Measurements from ENCODE around the gene ZNF664.
"Not testable (repeated sequence)": the region's sequence is repeated elsewhere in the genome, so short reads cannot be mapped to it uniquely, and the experiment has no call there.

Gene ZNF664

DNA sequence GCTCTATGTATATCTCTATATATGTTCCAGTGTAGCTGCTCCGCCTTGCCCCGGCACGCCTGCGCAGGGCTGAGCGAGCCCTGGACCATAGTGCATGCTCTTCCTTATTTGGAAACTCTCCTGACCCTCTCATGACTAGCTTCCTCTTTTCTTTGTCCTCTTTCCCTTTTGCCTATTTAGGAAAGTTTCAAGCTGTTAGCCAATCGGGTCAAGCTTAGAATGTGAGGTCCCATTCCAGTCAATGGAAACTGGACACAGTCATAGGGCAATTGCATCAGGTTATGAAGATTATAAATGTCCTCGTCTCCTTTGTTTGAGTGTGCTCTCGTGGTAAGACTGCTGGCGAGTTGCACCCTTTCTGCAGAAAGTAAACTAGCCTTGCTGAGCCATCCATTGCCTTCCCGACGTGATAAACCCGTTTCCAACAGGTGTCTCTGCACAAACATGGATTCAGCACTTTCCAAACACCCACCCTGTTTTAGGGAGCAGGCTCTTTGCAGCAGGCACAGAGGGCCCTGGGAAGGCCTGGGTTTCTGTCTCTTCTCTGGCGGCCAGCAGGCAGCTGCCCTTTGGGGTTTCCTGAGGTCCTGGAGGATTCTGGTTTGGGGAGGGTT, 31.3 kb upstream of the ZNF664 start:
- H3K4me1 ChIP-seq (ENCODE audit: control insufficient read depth, insufficient read depth, low read length): no peaks in the 10 kb centered on the region; the same call in 1 of the 2 replicates
- DNase-seq (ENCODE audit: low read depth, low spot score): no peak
- H3K27me3 ChIP-seq (ENCODE audit: control insufficient read depth, insufficient read depth, low read length): no peaks in the 10 kb centered on the region
- WGBS (ENCODE audit: insufficient coverage, insufficient read length): no CpG with 5 or more reads among the region's 13 CpGs
- no peaks in the 10 kb centered on the region for H3K9me3 ChIP-seq (ENCODE audit: control insufficient read depth, insufficient read depth, low read length)
- no peak overlapping the region for H3K4me3 ChIP-seq (ENCODE audit: low read length)
- no peak overlapping the region for H3K27ac ChIP-seq (ENCODE audit: low read length)
- no peaks in the 10 kb centered on the region for H3K36me3 ChIP-seq (ENCODE audit: control insufficient read depth, insufficient read depth, low read length)

DNA sequence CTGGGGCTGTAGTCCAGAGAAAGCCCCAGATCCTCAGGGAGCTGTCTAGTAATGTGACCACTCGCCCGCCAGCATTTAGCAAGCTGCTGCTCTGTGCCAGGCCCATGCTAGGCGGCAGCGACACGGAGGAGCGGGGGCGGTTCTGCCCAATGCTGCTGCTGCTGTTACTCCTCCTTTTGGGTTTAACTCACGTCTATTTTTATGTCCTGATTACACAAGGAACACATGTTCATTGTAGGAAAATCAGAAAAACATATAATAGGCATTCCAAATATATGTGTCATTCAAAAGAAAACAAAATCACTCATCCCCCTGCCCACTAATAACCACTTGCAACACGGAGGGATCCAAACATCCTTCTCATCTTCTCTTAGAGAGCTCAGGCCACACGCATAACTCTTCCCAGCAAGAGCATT, 30.8 kb upstream of the ZNF664 start:
- Histone ChIP-seq H3K36me3 (ENCODE audit: control insufficient read depth, insufficient read depth, low read length) (no peaks in the 10 kb centered on the region), H3K27me3 (ENCODE audit: control insufficient read depth, insufficient read depth, low read length) (no peaks in the 10 kb centered on the region), H3K27ac (ENCODE audit: low read length) (no peak overlapping the region), H3K4me3 (ENCODE audit: low read length) (no peak overlapping the region), H3K4me1 (ENCODE audit: control insufficient read depth, insufficient read depth, low read length) (no peaks in the 10 kb centered on the region; the same call in 1 of the 2 replicates), H3K9me3 (ENCODE audit: control insufficient read depth, insufficient read depth, low read length) (no peaks in the 10 kb centered on the region)
- no CpG with 5 or more reads among the region's 10 CpGs for WGBS (ENCODE audit: insufficient coverage, insufficient read length)
- DNase-seq (ENCODE audit: low read depth, low spot score): no peak

DNA sequence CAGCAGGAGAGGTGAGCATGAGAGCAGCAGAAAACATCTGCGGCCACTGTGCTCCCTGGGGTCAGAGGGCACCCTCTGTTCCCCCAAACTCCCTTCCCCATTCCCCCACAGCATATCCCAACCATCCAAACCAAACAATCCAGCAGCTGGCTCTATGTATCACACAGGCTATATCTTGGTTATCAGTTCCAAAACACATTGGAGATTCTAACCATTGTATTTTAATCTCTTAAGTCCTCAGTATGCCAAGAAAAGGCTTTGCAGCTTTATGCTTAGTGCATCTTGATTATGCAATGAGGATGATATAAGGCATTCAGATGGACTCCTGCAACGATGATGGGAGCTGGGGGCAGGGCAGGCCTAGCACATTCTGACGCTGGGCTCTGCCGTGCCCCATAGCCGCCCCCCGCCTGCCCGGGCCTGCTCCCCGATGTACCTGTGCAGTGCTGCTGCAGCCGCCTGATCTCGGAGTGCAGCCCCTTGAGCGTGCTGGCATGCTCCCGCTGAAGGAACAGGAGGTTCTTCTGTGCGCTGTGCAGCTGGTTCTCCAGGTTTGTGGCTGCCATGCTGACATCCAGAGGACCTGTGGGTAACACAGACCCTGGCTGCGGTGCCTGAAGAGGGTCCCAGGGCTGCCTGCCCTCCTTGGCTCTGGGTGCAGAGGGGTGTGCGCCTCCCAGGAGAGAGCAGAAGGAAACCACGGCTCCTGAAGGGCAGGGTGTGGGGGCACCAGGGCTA, 29.9 kb upstream of the ZNF664 start:
- no peak for DNase-seq (ENCODE audit: low read depth, low spot score)
- Histone ChIP-seq H3K9me3 (ENCODE audit: control insufficient read depth, insufficient read depth, low read length) (no peaks in the 10 kb centered on the region), H3K4me1 (ENCODE audit: control insufficient read depth, insufficient read depth, low read length) (no peaks in the 10 kb centered on the region; the same call in 1 of the 2 replicates), H3K27ac (ENCODE audit: low read length) (no peak overlapping the region), H3K36me3 (ENCODE audit: control insufficient read depth, insufficient read depth, low read length) (no peaks in the 10 kb centered on the region), H3K27me3 (ENCODE audit: control insufficient read depth, insufficient read depth, low read length) (no peaks in the 10 kb centered on the region), H3K4me3 (ENCODE audit: low read length) (no peak overlapping the region)
- no CpG with 5 or more reads among the region's 16 CpGs for WGBS (ENCODE audit: insufficient coverage, insufficient read length)

DNA sequence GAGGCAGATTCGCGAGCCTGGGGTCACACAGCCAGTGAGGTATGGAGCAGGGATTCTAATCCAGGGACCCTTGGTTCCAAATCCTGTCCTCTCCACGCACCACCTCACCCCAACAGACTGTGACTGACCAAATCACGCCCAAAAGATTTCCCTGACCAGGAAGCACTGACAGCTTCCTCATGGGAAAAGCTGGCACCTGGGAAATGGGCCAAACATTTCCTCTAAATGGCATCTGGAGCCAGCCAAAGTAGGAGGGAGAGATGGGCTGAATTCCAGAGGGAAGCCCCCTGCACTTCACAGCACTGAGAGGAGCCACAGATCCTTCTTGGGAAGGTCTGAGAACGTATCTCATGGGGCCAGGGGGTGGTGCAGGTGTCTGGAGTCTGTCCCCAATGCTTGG, 29.2 kb upstream of the ZNF664 start:
- no peak overlapping the region for H3K27ac ChIP-seq (ENCODE audit: low read length)
- H3K27me3 ChIP-seq (ENCODE audit: control insufficient read depth, insufficient read depth, low read length): no peaks in the 10 kb centered on the region
- no peaks in the 10 kb centered on the region for H3K36me3 ChIP-seq (ENCODE audit: control insufficient read depth, insufficient read depth, low read length)
- WGBS (ENCODE audit: insufficient coverage, insufficient read length): no CpG with 5 or more reads among the region's 5 CpGs
- no peaks in the 10 kb centered on the region for H3K4me1 ChIP-seq (ENCODE audit: control insufficient read depth, insufficient read depth, low read length)
- no peaks in the 10 kb centered on the region for H3K9me3 ChIP-seq (ENCODE audit: control insufficient read depth, insufficient read depth, low read length)
- H3K4me3 ChIP-seq (ENCODE audit: low read length): no peak overlapping the region
- DNase-seq (ENCODE audit: low read depth, low spot score): no peak

DNA sequence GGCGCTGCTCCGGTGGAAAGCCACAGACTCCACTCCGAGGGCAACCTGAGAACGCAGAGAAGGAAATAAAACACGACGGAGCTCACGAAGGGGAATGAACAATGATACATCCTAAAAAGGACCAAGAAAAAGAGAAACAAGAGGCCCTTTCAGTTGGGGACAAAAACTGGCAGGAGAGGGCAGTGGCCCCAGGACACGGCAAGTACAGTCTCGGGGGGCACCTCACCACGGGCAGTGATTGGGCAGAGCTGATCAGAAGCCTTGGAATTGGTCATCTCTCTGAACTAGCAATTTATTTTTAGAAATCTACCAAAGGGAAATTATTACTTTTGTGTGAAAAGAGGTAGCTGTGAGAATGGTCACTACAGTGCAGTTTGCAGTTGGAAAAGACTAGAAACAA, 28.3 kb upstream of the ZNF664 start:
- no CpG with 5 or more reads among the region's 10 CpGs for WGBS (ENCODE audit: insufficient coverage, insufficient read length)
- H3K36me3 ChIP-seq (ENCODE audit: control insufficient read depth, insufficient read depth, low read length): no peaks in the 10 kb centered on the region
- H3K27ac ChIP-seq (ENCODE audit: low read length): no peak overlapping the region
- H3K4me3 ChIP-seq (ENCODE audit: low read length): no peak overlapping the region
- no peaks in the 10 kb centered on the region for H3K9me3 ChIP-seq (ENCODE audit: control insufficient read depth, insufficient read depth, low read length)
- H3K27me3 ChIP-seq (ENCODE audit: control insufficient read depth, insufficient read depth, low read length): no peaks in the 10 kb centered on the region
- no peaks in the 10 kb centered on the region for H3K4me1 ChIP-seq (ENCODE audit: control insufficient read depth, insufficient read depth, low read length)
- no peak for DNase-seq (ENCODE audit: low read depth, low spot score)

DNA sequence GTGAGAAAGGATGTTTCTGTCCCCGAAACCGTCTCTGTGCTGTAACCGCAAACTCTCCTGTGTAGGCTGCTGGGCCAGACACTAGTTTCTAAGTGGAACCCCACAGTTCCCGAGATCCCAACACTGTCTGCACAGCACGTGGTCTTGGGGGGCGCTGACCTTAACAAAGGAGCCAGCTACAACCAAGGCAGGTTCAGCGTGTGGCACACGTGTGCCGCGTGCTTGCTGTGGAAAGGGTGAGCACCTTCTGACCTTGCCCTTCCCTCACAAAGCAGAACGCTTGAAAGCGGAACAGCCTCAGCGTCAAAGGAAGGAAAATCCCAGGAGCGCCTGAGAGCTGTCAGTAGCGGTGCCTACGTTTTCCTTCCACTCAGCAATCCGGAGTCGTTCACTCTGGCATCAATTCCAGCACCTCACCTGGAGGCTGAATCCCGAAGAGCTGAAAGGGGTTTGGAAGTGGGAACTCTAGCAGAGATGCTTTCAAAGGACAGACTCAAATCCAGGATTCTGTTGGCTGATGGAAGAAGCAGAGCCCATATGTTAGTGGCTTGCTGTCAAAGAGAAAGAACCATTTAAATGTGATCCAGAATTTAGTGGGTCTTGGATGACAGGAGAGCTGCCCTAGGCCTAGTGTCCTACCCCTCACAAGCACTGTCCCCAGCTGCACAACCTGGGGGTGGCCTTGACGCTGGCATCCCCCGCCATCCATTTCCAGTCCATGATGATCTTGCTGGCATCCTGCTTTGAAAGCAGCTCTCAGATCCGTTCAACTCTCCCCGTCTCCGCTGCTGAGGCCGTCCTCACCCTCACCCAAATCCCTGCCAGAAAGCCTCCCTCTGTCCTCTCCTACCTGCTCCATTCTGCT, 27.5 kb upstream of the ZNF664 start:
- WGBS (ENCODE audit: insufficient coverage, insufficient read length): no CpG with 5 or more reads among the region's 25 CpGs
- Histone ChIP-seq H3K4me3 (ENCODE audit: low read length) (no peak overlapping the region), H3K9me3 (ENCODE audit: control insufficient read depth, insufficient read depth, low read length) (no peaks in the 10 kb centered on the region), H3K27me3 (ENCODE audit: control insufficient read depth, insufficient read depth, low read length) (no peaks in the 10 kb centered on the region), H3K4me1 (ENCODE audit: control insufficient read depth, insufficient read depth, low read length) (no peaks in the 10 kb centered on the region), H3K27ac (ENCODE audit: low read length) (no peak overlapping the region), H3K36me3 (ENCODE audit: control insufficient read depth, insufficient read depth, low read length) (no peaks in the 10 kb centered on the region)
- no peak for DNase-seq (ENCODE audit: low read depth, low spot score)

DNA sequence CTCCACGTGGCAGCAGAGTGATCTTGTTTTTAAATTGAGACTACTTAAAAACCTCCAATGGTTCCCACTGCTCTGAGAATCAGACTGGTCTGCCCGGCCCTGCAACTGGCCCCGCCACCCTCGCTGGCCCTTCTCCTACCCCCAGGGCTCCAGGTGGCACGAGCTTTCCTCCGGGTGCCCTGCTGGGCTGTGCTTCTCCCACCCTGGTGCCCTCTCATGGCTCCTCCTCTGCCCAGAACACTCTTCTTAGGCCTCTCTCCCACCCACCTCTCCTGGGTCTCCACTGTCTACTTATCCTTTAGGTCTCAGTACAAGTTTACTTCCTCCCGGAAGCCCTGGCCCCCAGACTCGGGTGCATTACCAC, 26.9 kb upstream of the ZNF664 start:
- Histone ChIP-seq H3K36me3 (ENCODE audit: control insufficient read depth, insufficient read depth, low read length) (no peaks in the 10 kb centered on the region), H3K4me3 (ENCODE audit: low read length) (no peak overlapping the region), H3K27ac (ENCODE audit: low read length) (no peak overlapping the region), H3K27me3 (ENCODE audit: control insufficient read depth, insufficient read depth, low read length) (no peaks in the 10 kb centered on the region), H3K4me1 (ENCODE audit: control insufficient read depth, insufficient read depth, low read length) (no peaks in the 10 kb centered on the region), H3K9me3 (ENCODE audit: control insufficient read depth, insufficient read depth, low read length) (no peaks in the 10 kb centered on the region)
- DNase-seq (ENCODE audit: low read depth, low spot score): no peak
- no CpG with 5 or more reads among the region's 8 CpGs for WGBS (ENCODE audit: insufficient coverage, insufficient read length)

DNA sequence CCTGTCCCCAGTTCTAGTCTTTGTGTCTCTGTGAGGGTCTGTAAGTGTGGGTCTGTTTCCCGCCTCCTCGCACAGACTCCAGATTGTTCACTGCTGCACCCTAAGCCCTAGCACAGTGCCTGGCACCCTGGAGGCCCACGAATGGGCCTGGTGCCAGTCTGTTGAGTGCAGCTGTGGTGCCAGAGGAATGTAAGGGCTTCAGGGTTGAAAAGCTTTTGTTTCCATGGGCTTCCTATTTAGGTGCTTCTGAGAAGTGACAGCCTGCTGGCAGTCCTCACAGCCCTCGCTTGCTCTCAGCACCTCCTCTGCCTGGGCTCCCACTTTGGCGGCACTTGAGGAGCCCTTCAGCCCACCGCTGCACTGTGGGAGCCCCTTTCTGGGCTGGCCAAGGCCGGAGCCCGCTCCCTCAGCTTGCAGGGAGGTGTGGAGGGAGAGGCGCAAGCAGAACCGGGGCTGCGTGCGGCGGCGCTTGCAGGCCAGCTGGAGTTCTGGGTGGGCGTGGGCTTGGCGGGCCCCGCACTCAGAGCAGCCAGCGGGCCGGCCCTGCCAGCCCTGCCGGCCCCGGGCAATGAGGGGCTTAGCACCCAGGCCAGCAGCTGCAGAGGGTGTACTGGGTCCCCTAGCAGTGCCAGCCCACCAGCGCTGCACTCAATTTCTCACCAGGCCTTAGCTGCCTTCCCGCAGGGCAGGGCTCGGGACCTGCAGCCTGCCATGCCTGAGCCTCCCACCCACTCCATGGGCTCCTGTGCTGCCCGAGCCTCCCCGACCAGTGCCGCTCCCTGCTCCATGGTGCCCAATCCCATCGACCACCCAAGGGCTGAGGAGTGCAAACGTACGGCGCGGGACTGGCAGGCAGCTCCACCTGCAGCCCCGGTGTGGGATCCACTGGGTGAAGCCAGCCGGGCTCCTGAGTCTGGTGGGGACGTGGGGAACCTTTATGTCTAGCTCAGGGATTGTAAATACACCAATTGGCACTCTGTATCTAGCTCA, 26.2 kb upstream of the ZNF664 start:
- H3K9me3 ChIP-seq (ENCODE audit: control insufficient read depth, insufficient read depth, low read length); H3K27me3 ChIP-seq (ENCODE audit: control insufficient read depth, insufficient read depth, low read length); H3K27ac ChIP-seq (ENCODE audit: low read length); H3K36me3 ChIP-seq (ENCODE audit: control insufficient read depth, insufficient read depth, low read length); H3K4me1 ChIP-seq (ENCODE audit: control insufficient read depth, insufficient read depth, low read length); DNase-seq (ENCODE audit: low read depth, low spot score); H3K4me3 ChIP-seq (ENCODE audit: low read length): not testable (repeated sequence)
- no CpG with 5 or more reads among the region's 35 CpGs for WGBS (ENCODE audit: insufficient coverage, insufficient read length)

DNA sequence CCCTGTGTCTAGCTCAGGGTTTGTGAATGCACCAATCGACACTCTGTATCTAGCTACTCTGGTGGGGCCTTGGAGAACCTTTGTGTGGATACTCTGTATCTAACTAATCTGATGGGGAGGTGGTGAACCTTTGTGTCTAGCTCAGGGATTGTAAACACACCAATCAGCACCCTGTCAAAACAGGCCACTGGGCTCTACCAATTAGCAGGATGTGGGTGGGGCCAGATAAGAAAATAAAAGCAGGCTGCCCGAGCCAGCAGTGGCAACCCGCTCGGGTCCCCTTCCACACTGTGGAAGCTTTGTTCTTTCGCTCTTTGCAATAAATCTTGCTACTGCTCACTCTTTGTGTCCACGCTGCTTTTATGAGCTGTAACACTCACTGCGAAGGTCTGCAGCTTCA, 25.5 kb upstream of the ZNF664 start:
- not testable (repeated sequence) for H3K36me3 ChIP-seq (ENCODE audit: control insufficient read depth, insufficient read depth, low read length); H3K4me3 ChIP-seq (ENCODE audit: low read length); H3K9me3 ChIP-seq (ENCODE audit: control insufficient read depth, insufficient read depth, low read length); H3K27me3 ChIP-seq (ENCODE audit: control insufficient read depth, insufficient read depth, low read length); H3K27ac ChIP-seq (ENCODE audit: low read length); H3K4me1 ChIP-seq (ENCODE audit: control insufficient read depth, insufficient read depth, low read length); DNase-seq (ENCODE audit: low read depth, low spot score)
- WGBS (ENCODE audit: insufficient coverage, insufficient read length): no CpG with 5 or more reads among the region's 7 CpGs

DNA sequence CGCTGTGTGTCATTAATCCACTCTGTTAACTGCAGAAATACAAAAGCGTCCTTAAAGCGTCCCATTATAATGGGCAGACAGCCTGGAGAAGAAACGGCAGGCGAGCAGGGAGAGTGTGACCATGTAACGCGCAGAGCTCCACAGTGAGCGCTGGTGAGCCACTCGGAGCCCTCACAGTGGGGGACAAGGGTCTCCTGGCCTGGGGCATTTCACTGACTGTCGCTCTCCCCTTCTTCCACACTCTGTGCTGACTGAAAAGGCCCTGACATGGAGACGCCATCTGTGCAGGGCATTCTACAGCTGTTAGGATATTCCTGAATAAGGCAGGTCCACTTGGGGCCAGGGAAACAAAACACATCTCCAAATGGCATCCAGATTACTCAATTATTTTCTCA, 24.6 kb upstream of the ZNF664 start:
- H3K27me3 ChIP-seq (ENCODE audit: control insufficient read depth, insufficient read depth, low read length): no peaks in the 10 kb centered on the region
- H3K4me1 ChIP-seq (ENCODE audit: control insufficient read depth, insufficient read depth, low read length): no peaks in the 10 kb centered on the region
- no CpG with 5 or more reads among the region's 11 CpGs for WGBS (ENCODE audit: insufficient coverage, insufficient read length)
- DNase-seq (ENCODE audit: low read depth, low spot score): no peak
- no peak overlapping the region for H3K4me3 ChIP-seq (ENCODE audit: low read length)
- H3K27ac ChIP-seq (ENCODE audit: low read length): no peak overlapping the region
- H3K9me3 ChIP-seq (ENCODE audit: control insufficient read depth, insufficient read depth, low read length): no peaks in the 10 kb centered on the region
- no peaks in the 10 kb centered on the region for H3K36me3 ChIP-seq (ENCODE audit: control insufficient read depth, insufficient read depth, low read length)

All from iPS DF 6.9 (cell line).